Left hindlimb (tissue), 1 donor: ENCODE data around the gene GPR158.

Source experiments
- DNase-seq: peaks from one replicate; pipeline ENCODE4 v3.0.0-alpha.2; 2018

GPR158 gene

DNA sequence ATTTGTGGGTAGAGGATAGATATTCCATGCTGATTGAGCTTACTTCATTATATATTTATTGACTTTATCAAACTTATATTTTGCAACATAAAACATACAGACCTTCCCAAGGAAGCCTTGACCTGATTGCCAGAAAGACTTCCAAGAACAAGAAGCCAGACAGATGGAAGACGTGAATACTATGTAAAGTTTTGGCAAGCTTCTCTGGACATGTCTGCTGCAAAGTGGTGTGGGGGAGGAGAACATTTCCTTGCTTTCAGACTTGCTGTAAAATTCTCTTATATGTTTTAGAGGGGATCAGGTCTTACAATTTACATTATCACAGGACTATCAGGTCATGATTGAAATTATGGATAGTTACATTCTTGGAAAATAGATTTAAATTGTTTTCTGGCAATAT, 23.4 kb downstream of the GPR158 start:
- DNase-seq = no peak

DNA sequence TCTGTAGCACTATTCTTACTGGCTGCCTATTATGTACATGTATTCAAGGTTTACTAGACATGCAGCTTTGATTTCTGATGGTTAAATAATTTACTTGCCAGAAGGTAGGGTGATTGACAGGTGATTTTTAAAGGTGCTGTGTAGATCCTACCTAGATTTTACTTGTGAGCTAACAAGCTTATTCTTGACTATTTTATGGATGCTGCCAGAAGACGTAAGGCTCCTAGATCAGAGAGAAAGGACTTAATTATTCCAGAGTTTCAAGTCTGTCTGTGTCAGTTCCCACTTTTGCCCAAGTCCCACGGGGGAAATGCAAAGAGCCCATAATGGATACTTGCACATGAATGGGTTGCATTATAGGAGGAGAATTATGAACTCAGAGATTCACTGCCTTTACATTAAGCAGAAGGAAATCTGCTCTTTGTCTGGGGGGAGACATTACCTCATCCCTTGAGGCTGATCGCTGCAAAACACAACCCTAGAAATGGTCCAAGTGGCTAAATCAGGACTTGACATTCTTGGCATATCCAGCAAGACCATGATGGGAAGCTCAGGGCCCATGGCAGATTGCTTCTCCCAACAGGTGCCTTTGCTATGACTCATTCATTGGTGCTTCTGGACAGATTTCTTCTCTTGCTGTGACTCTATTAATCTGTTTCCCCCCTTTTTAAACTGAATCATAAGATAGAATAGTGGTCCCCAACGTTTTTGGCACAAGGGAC, 32.1 kb downstream of the GPR158 start:
- no peak for DNase-seq

DNA sequence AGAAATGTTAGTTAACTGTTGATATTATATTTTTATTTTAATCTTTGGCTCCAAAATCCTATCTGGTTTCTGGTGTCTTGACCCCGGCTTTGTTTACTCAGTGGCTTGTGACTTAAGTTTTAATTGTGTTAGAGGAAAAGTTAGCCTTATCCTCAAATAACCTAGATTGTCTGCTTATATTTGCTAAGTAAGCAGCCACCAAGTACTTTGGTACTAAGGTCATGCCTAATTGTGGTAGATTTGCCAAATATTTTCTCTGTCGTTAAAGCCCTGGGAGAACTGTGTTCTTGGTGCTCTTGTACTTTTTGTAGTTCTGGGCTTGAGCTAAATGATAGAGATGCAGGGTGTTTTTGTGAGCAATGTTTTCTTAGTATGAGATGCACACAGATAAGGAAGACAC, 34.8 kb downstream of the GPR158 start:
- no peak for DNase-seq

DNA sequence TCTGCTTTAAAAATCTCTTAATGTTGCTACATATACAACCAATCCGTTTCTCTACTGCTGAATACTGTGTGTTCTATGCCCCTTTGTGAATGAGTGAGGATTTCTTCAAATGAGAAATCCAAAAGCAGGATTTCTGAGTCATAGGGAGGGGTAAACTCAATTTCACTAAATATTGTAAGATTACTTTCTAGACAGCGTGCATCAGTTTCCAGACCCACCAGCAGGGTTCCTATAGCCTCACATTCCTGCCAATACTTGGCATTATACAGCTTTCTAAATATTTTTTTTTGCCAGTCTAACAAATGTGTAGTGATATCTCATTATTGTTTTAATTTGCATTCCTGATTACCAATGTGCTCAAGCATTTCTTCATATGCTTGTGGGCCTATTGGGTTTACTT, 35.5 kb downstream of the GPR158 start:
- no peak for DNase-seq

DNA sequence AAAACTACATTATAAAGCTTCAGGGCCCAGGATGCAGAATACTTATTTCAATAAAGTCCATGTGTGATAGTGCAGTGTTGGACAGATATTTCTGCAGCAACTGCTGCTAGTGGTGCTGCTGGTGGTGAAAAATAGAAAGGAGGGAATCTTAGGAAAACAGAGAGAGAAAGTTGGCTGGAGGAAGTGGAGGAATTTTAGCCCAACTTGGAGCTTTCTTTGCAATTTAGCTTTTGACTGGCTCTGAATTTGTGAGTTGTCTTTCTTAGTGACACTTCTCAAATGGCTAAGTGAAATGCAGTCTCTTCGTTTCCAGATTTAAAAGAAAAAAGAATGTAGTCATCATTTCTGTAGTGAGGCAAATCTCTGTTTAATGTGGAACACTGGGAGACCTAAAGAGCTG, 45.4 kb downstream of the GPR158 start:
- no peak for DNase-seq

DNA sequence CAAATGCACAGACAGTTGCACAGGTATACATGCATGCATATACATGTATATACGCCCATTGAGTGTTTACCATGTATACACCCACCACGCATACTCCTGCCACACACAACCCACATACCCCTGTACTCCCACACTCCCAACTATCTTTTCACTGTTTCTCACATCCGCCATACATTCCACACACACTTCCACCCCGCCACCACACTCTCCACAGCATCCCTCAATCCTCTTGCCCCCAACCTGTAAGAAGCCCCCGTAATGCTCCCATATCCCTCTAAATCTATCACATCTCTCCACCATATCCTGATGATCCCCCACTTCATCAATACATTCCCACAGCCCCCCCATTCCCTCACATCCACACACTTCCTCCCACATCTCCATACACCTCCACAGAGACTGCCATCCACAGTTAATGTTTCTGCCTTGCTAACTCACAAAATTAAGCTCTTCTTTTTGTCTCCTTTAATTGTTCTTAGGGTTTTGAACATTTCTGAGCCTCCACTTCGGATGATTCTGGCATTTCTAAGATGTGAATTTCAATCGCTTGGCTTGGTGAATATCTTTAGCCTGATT, 47.4 kb downstream of the GPR158 start:
- no peak for DNase-seq

DNA sequence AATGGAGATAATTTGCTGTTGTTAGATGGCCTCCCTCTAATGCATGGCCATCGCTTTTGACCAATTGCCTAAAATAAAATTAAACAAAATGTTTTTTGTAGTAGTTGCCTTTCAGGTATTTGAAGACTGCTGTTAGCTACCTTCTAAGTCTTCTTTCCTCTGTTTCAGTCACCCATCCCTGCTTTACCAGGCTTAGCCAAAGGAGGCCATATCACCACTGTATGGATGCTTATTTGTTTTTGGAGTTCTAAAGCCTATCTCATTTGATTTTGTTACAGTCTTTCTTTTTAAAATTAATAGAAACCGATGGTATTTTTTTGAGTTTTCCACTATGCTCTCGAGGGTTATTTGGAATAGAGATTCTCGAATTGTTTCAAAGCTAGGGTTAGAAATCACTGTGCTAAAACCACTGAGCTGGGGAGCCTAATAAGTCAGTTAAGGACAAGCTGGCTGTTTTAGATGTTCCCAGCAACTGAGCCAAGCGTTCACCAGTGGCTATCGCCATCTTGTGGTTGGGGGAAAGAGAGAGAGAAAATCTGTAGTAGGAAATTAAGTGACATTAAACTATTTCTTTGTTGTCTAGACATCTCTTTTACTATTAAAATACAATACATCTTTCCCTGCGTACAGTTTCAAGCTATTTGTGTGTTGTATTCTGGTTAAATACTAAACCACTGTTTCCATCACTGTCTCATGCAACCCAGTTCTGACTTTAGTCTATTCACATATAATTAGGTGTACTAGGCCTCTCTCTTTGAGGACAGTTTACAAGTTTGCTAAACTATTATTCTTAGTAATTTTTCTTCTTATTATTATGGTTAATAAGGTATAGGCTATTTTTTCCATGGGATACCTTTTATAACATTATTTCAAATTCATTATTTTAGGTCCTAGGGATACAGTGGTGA, 52.2 kb downstream of the GPR158 start:
- DNase-seq = no peak

DNA sequence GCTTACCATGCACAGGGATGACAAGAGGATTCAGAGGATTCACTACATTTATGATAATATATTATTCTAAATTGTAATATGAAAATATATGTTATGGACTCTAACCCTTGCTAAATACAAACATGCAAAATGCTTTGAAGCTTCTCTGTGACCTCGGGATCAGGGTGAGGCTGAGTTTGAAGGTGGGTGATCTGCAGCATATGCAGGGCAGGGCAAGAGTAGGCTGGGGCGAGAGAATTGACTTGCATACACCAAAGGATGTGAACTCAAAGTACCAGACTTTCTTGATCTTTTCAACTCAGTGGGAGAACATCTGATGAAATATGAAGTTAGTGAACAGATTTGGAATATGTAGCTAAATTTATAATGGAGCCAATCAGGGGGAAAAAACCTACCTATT, 57.0 kb downstream of the GPR158 start:
- DNase-seq = no peak

DNA sequence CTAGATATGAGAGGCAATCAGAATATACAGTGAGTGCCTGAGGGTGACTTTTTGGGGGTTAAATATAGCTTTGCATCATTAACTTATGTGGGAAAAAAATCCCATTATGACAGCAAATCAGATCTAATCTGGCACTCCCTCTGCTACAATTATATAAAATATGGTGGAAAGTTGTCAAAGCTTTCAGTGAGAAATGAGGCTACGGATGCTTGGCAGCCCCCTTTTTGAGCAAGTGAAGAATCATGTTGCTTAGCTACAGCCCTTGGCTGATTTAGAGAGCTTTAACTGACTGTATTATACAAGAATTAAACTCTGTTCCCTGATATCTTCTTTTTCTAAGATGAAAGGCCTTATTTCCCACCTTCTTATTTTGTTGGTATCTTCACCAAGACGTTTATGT, 57.4 kb downstream of the GPR158 start:
- DNase-seq = no peak

DNA sequence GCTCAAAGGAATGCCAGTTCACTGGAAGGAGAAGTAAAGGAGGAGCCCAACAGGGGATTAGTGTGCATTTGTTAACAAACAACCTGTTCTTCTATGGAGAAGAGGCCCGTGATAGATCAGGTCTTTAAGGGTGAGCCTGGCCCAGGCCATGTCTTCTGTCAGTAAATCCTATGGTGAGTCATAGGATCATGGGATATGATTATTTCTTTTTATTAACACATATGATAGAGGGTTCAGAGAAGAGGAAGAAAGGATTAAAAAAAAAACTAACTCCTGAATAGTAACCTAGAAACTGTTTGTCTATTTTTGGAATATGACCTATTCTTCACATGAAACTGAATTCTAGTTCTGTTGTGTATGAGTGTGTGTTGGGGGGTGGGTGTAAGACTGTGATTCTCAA, 70.4 kb downstream of the GPR158 start:
- no peak for DNase-seq

DNA sequence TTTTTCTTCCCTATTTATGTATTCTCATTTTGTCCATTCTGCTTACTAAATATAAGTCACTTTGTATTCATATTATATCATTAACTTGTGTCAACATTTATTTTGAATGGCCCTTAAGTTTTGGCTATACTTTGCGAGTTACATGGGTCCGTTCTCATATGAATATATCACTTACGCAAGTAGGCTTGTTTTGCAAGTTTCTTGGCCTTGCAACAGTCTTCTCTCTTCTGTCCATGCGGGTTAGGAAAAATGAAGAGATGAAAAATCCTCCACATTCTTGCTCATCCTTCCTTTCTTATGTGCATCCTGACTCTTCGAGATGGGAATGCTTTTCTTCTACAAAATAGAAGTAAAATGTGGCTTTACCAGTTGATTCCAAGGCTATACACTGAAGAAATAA, 82.8 kb downstream of the GPR158 start:
- DNase-seq = no peak

DNA sequence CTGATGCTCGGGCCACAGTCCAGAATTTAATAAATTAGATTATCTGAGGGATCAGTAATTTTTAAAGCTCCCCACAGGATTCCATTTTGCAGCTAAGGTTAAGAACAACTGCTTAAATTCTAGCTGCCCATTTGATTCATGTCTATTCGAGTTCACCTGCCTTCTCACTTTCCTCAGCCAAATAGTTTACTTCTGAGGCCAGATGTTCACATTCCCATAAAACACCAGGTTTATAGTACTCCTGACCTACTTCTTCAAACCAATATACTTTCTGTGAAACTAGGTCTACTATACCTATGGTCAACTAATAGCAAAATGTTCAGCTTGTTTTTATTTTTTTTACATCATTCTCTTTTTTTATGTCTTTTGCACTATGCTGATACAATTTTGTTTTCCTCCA, 86.3 kb downstream of the GPR158 start:
- DNase-seq = no peak

DNA sequence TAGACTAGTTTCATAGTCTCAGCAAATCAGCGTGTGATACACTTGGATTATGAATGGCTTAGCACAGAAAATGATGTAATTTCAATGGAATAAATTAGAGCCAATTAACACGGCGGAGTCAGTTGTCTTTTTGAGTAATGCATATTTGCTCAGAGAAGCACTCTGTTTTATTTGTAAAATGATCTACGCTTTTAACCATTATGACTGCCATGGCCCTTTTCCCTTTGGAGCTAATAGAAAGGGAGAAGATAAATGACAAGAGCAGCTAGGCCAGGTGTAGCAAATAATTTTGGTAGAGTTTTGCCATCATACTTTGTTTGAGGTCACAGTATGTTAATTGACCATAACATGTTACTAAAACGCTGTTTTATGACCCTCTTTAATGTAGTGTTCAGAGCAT, 86.8 kb downstream of the GPR158 start:
- no peak for DNase-seq

DNA sequence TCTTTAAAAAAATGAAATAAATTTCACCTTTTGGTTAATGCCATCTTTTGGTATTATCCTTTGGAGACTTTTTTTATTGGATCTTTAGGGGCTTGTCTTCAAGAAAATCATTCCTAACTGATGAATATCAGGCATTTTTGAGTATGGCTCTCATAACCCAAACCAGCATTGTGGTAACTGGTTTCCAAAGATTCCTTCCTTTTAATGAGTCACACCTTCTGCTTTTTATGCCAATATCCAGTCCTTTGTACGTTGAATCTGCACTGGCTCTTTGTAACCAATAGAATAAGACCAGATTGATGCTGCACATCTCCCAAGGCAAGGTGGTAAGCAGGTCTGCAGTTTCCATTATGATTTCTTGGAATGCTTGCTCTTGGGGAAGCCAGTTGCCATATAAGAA, 89.1 kb downstream of the GPR158 start:
- no peak for DNase-seq

DNA sequence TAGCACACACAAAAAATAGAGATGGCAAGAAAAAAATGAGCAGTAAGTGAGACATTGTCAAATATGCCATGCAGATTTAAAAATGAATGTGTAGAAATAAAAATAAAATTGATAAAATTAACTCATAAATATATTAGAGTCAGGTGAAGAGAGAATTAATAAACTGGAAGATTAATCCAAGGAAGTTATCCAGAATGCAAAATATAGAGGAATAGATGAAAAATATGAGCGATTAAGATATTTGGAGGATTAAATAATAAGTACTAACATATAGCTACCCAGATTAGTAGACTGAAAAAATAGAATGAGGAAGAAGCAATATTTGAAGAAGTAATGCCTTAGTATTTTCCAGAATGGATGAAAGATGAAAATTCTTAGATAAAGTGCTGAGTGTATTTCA, 103.4 kb downstream of the GPR158 start:
- DNase-seq = no peak

DNA sequence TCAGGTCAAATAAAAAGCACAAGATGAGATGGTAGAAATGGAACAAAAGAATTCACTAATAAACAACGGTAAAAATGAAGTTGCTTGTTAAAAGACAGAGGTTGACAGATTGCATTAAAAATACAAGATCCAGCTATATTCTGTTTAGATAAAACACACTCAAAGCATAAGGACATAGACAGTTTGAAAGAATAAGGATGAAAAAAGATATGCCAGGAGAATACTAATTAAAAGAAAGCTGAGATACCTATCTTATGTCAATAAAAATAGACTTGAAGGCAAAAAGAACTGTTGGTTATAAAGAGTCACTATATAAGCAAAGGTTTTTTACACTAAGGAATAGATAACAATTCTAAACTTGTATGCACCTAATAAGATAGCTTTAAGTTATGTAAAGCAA, 105.3 kb downstream of the GPR158 start:
- no peak for DNase-seq

DNA sequence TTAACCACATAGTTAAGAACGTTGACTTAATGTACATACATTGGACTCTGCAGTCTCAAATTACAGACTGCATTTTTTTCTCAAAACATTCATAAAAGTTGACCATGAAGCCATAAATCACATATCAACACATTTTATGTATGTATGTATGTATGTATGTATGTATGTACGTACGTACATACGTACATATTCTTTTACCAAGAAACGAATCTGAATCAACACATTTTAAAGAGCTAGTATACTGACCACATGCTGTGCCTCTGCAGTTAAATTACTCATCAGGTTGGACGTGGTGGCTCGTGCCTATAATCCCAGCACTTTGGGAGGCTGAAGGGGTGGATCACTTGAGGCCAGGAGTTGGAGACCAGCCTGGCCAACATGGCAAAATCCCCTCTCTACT, 105.8 kb downstream of the GPR158 start:
- no peak for DNase-seq

DNA sequence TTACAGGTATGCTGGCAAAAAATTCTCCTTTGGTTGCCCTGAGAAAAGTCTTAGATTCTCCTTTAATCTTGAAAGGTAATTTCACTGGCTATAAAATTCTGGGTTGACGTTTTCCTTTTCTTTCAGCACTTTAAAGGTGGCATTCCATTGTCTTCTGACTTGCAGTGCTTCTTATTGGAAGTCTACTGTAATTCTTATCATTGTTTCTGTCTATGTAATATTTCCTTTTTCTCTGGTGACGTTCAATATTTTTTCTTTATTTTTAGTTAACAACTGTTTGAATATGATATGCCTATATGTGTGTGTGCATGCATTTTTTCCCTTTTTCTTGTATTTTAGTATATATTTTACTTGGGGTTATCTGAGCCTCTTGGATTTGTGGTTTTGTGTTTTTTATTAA, 111.0 kb downstream of the GPR158 start:
- no peak for DNase-seq

DNA sequence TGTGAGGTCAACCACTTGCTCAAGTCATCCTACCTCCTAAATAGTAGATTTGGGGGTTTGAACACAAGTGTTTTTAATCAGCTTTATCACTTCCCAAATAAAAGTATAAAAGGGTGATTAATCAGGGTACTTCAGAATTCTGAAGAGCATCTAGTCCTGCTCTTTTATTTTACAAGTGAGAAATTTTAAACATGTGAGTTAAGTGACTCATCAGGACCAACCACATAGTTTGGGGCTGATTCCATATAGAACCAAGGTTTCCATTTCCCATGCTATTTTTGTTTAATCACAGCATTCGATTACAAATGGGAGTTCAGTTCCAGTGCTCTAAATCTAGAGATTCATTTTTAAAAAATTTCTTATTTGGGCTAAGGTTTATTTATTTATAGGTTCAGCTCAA, 113.4 kb downstream of the GPR158 start:
- no peak for DNase-seq

DNA sequence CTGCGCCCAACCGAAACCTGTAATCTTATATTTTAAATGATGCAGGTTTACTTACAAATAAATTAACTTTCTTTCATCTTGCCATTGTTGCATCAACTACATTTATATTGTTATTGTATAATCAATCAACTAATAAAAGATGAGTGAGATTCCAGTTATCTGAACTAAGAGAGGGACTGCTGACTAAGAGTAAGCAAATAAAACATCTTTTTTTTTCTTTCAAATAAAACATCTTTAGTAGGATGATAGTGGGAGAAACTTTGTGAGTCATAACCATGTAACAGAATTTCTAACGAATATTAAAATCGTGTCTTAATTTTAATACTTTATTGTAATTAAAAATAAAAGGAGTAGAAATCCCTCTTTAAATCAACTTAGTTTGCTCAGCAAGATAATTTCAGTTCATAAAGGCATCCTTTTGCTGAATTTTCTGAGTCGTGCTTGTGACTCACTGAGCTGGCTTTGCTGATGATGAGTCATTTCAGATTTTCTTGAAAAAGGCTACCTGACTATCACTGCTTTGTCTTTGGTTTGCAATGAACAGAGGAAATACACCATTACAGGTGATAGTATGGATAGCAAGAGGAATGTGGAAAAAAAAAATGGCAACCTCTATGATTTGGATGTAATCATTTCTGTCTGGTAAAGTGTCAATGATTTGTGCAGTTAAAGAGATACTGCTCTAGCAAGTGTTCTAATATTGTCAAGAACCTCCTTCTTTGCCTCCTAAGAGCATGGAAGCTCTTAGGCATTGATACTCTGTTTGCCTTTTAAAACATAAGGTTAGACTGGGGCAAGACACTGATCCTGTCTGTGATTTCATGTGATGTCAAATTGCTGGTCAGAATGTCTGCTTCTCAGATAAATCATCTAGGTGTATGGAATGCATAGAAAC, 119.5 kb downstream of the GPR158 start:
- DNase-seq = no peak

DNA sequence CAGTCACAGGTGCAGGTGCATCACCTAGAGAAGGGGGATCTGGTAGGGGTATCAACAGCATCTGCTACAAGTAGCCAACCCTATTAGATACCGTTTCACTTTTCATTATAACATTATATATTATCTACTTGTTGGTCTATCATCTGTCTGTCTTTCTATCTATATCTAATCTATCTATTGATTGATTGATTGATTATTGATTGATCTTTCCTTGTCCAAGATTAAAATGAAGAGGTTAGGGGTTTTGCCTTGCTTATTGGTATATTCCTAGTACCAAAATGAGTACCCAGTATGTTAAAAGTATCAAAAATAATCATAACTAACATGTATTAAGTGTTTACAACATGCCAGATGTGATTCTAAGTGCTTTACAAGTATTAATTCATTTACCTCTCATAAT, 121.5 kb downstream of the GPR158 start:
- DNase-seq = no peak

DNA sequence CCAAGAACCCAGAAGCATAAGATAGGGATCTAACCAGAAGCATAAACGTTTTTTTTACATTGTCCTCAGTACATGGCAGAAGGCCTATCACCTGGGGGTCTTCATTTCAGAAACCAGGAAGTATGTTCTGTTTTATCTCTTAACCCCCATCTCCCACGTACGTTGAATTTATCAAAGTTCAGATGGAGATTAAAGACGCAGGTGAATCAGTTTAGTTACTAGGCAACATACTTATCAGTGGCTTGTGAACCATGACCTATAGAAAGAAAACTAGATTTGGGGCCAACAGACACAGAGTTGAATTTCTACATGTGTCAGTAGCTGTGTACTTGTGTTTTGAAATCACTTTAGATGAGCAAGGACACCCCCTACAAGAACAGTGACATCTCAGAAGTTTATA, 122.7 kb downstream of the GPR158 start:
- no peak for DNase-seq

DNA sequence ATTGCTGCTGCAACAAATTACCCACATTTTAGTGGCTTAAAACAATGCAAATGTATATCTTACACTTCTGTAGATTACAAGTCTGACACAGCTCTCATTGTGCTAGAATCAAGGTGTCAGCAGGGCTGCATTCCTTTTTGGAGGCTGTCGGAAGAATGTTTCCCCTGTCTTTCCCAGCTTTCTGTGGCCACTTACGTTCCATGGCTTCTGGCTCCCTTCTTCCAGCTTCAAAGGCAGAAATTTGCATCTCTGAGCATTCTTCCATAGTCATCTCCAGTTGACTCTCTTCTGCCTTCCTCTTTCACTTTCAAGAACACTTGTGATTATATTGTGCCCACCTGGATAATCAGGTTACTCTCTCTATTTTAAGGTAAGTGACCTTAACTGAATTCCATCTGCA, 125.3 kb downstream of the GPR158 start:
- DNase-seq = no peak
